Suprapubic skin (tissue), 4 donors: ENCODE data around the gene GJC2. TPM values are rescaled to one million over a fixed set of nuclear protein-coding genes. Genes with fewer than 3 reads are reported as not detected.
A peak's percentile ranks its signal among the peaks of the same experiment; 100 is the strongest.

Experiments
- DNase-seq, 2 donors: peaks; one replicate each; pipeline ENCODE4 v3.0.0-alpha.2; 2019; ENCODE audit warnings: low spot score in 2 of 2
- H3K27ac ChIP-seq: fragments of 200-600 bp; sonication (generic); one replicate; pipeline ENCODE4 v1.5.1; 2019
- H3K27me3 ChIP-seq: fragments of 200-600 bp; sonication (generic); one replicate; pipeline ENCODE4 v1.5.1; 2019
- H3K36me3 ChIP-seq: fragments of 200-600 bp; sonication (generic); one replicate; pipeline ENCODE4 v1.5.1; 2019
- H3K4me1 ChIP-seq: fragments of 200-600 bp; sonication (generic); one replicate; pipeline ENCODE4 v1.5.1; 2019
- H3K4me3 ChIP-seq: fragments of 200-600 bp; sonication (generic); one replicate; pipeline ENCODE4 v1.5.1; 2019; ENCODE audit warnings: mild to moderate bottlenecking
- H3K9me3 ChIP-seq: fragments of 200-600 bp; sonication (generic); one replicate; pipeline ENCODE4 v1.5.1; 2019
- CTCF ChIP-seq, 2 donors: fragments of 200-600 bp in 1 of 2; fragments of 450-650 bp in 1 of 2; sonication (generic) in 1 of 2; IDR thresholded peaks; one replicate each; pipeline ENCODE4 v1.5.1; 2016 to 2019; ENCODE audit warnings: antibody characterized with exemption in 2 of 2, mild to moderate bottlenecking in 1 of 2, moderate library complexity in 1 of 2
- EP300 ChIP-seq: sonication (generic); formaldehyde crosslinking; IDR thresholded peaks from one replicate; pipeline ENCODE4 v1.6.1; 2017; ENCODE audit warnings: antibody characterized with exemption
- POLR2A ChIP-seq, 2 donors: fragments of 450-650 bp; IDR thresholded peaks; one replicate each; pipeline ENCODE4 v1.6.1; 2017; ENCODE audit warnings: antibody characterized with exemption in 2 of 2, mild to moderate bottlenecking in 2 of 2, moderate library complexity in 2 of 2
- POLR2AphosphoS5 ChIP-seq, 3 donors: sonication (generic); formaldehyde crosslinking; IDR thresholded peaks; one replicate each; pipeline ENCODE4 v1.6.1; 2017; ENCODE audit warnings: antibody characterized with exemption in 3 of 3
- WGBS: methylation state at CpG from one replicate; pipeline ENCODE4 v1.1.5; 2018; 5-methylcytosine and 5-hydroxymethylcytosine counted together
- total RNA-seq, 4 donors: library from RNA; depleted of rRNA; stranded (reverse); fragments of >200 nt; gene quantifications; one replicate each; pipeline ENCODE4 v1.1.0, GENCODE V29; 2016

Gene GJC2
- total RNA-seq, 4 donors from 2014 or later, result 2.5 to 3.6 (median 3.0) TPM

- no peaks in the 10 kb centered on the region for H3K36me3 ChIP-seq
- peak in 1 of 2 donors; percentile 0 for DNase-seq
- H3K4me1 ChIP-seq, result peaks cover 11% of the 10 kb centered on the region
- no peaks in the 10 kb centered on the region for H3K9me3 ChIP-seq
- no peaks in the 10 kb centered on the region for H3K27me3 ChIP-seq
- WGBS, result 82% methylated on average over 5 of the region's 5 CpGs
- TF ChIP-seq POLR2A (IDR thresholded peaks at IDR 0.05) (no peak), CTCF (IDR thresholded peaks at IDR 0.05) (no peak), EP300 (no peak), POLR2AphosphoS5 (IDR thresholded peaks at IDR 0.05) (no peak)
- no peak overlapping the region for H3K4me3 ChIP-seq
- no peak overlapping the region for H3K27ac ChIP-seq
These were observed 24.5 kb upstream of the GJC2 start for GRCh38 chr1:228125185-228125584.

GRCh38 chr1:228131766-228132165 lies 18.0 kb upstream of the GJC2 start:
- DNase-seq, result no peak
- 73% methylated on average over 2 of the region's 2 CpGs for WGBS
- Histone ChIP-seq H3K36me3 (no peaks in the 10 kb centered on the region), H3K27me3 (no peaks in the 10 kb centered on the region), H3K9me3 (no peaks in the 10 kb centered on the region), H3K4me1 (peaks cover 15% of the 10 kb centered on the region), H3K4me3 (no peak overlapping the region), H3K27ac (no peak overlapping the region)
- no peak for TF ChIP-seq EP300
- TF ChIP-seq POLR2AphosphoS5 (IDR thresholded peaks at IDR 0.05), result no peak
- TF ChIP-seq POLR2A (IDR thresholded peaks at IDR 0.05), result no peak
- no peak for TF ChIP-seq CTCF (IDR thresholded peaks at IDR 0.05)

- no peak overlapping the region for H3K27ac ChIP-seq
- no peak overlapping the region for H3K4me3 ChIP-seq
- peak in 1 of 2 donors; percentile 47 for DNase-seq
- H3K36me3 ChIP-seq, result no peaks in the 10 kb centered on the region
- TF ChIP-seq EP300 (no peak), CTCF (IDR thresholded peaks at IDR 0.05) (no peak), POLR2A (IDR thresholded peaks at IDR 0.05) (no peak), POLR2AphosphoS5 (IDR thresholded peaks at IDR 0.05) (no peak)
- H3K4me1 ChIP-seq, result peaks cover 23% of the 10 kb centered on the region
- H3K9me3 ChIP-seq, result no peaks in the 10 kb centered on the region
- no peaks in the 10 kb centered on the region for H3K27me3 ChIP-seq
- 87% methylated on average over 12 of the region's 12 CpGs for WGBS
These were observed 15.1 kb upstream of the GJC2 start for GRCh38 chr1:228134591-228134990.

- WGBS, result 81% methylated on average over 1 of the region's 1 CpG
- Histone ChIP-seq H3K9me3 (no peaks in the 10 kb centered on the region), H3K27me3 (no peaks in the 10 kb centered on the region), H3K4me3 (no peak overlapping the region), H3K36me3 (no peaks in the 10 kb centered on the region), H3K4me1 (peaks cover 21% of the 10 kb centered on the region), H3K27ac (no peak overlapping the region)
- TF ChIP-seq POLR2AphosphoS5 (IDR thresholded peaks at IDR 0.05) (no peak), POLR2A (IDR thresholded peaks at IDR 0.05) (no peak), CTCF (IDR thresholded peaks at IDR 0.05) (no peak), EP300 (no peak)
- peak in 1 of 2 donors; percentile 2 for DNase-seq
These were observed 12.8 kb upstream of the GJC2 start for GRCh38 chr1:228136901-228137300.

- no peaks in the 10 kb centered on the region for H3K36me3 ChIP-seq
- H3K9me3 ChIP-seq, result no peaks in the 10 kb centered on the region
- H3K4me1 ChIP-seq, result peaks cover 46% of the 10 kb centered on the region
- TF ChIP-seq POLR2AphosphoS5 (IDR thresholded peaks at IDR 0.05) (no peak), POLR2A (IDR thresholded peaks at IDR 0.05) (no peak), CTCF (IDR thresholded peaks at IDR 0.05) (no peak), EP300 (no peak)
- WGBS, result 24% methylated on average over 30 of the region's 30 CpGs
- DNase-seq, result no peak
- H3K27ac ChIP-seq, result peak overlapping the region; percentile 93
- no peaks in the 10 kb centered on the region for H3K27me3 ChIP-seq
- H3K4me3 ChIP-seq, result peak overlapping the region; percentile 81
These were observed 10.3 kb upstream of the GJC2 start for GRCh38 chr1:228139406-228139930.
